Prostate gland (tissue), 2 donors: ENCODE data around the gene F12.

ENCODE experiments used
- CTCF ChIP-seq, 4 experiments: fragments of 200-600 bp in 2 of 4; fragments of 450-650 bp in 2 of 4; sonication (generic) in 2 of 4; IDR thresholded peaks; 1 replicate in 3 of 4; 2 replicates in 1 of 4; pipeline ENCODE4 v1.5.1; 2016 to 2019; ENCODE audit warnings: antibody characterized with exemption in 4 of 4, mild to moderate bottlenecking in 2 of 4, moderate library complexity in 2 of 4
- POLR2A ChIP-seq: fragments of 450-650 bp; IDR thresholded peaks from one replicate; pipeline ENCODE4 v1.6.1; 2016; ENCODE audit warnings: antibody characterized with exemption, mild to moderate bottlenecking
- POLR2AphosphoS5 ChIP-seq: sonication (generic); formaldehyde crosslinking; IDR thresholded peaks from one replicate; pipeline ENCODE4 v1.6.1; 2017; ENCODE audit warnings: antibody characterized with exemption

GRCh38 chr5:177456591-177456964 lies 47.2 kb upstream of the F12 start:
- TF ChIP-seq POLR2A (no peak), CTCF (IDR thresholded peaks at IDR 0.05) (no peak), POLR2AphosphoS5 (no peak)
